Muscle layer of colon (tissue), 2 donors: ENCODE measurements around the gene SLC25A33.

Experiments used
- H3K27ac ChIP-seq: one replicate; pipeline ENCODE4 v1.7.0; 2013; ENCODE audit warnings: low read depth, mild to moderate bottlenecking, low read length, moderate library complexity
- H3K27me3 ChIP-seq, 2 donors: one replicate each; pipeline ENCODE4 v1.7.0; 2013; ENCODE audit warnings: low read length in 2 of 2, mild to moderate bottlenecking in 2 of 2; ENCODE audit not compliant: insufficient read depth in 2 of 2, control insufficient read depth in 1 of 2
- H3K36me3 ChIP-seq: one replicate; pipeline ENCODE4 v1.7.0; 2013; ENCODE audit warnings: mild to moderate bottlenecking, low read length; ENCODE audit not compliant: insufficient read depth
- H3K4me1 ChIP-seq: one replicate; pipeline ENCODE4 v1.7.0; 2013; ENCODE audit warnings: mild to moderate bottlenecking, low read length; ENCODE audit not compliant: insufficient read depth
- H3K4me3 ChIP-seq, 2 donors: one replicate each; pipeline ENCODE4 v1.7.0; 2013; ENCODE audit warnings: low read length in 2 of 2, low read depth in 1 of 2, mild to moderate bottlenecking in 1 of 2, moderate library complexity in 1 of 2
- H3K9ac ChIP-seq: one replicate; pipeline ENCODE4 v1.7.0; 2013; ENCODE audit warnings: low read length
- H3K9me3 ChIP-seq: one replicate; pipeline ENCODE4 v1.7.0; 2013; ENCODE audit warnings: mild to moderate bottlenecking, low read length
- donor health status: abdominal sarcoma.
- donor health status: Adenocarcinoma of cecum.

Gene SLC25A33, protein sequence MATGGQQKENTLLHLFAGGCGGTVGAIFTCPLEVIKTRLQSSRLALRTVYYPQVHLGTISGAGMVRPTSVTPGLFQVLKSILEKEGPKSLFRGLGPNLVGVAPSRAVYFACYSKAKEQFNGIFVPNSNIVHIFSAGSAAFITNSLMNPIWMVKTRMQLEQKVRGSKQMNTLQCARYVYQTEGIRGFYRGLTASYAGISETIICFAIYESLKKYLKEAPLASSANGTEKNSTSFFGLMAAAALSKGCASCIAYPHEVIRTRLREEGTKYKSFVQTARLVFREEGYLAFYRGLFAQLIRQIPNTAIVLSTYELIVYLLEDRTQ

DNA sequence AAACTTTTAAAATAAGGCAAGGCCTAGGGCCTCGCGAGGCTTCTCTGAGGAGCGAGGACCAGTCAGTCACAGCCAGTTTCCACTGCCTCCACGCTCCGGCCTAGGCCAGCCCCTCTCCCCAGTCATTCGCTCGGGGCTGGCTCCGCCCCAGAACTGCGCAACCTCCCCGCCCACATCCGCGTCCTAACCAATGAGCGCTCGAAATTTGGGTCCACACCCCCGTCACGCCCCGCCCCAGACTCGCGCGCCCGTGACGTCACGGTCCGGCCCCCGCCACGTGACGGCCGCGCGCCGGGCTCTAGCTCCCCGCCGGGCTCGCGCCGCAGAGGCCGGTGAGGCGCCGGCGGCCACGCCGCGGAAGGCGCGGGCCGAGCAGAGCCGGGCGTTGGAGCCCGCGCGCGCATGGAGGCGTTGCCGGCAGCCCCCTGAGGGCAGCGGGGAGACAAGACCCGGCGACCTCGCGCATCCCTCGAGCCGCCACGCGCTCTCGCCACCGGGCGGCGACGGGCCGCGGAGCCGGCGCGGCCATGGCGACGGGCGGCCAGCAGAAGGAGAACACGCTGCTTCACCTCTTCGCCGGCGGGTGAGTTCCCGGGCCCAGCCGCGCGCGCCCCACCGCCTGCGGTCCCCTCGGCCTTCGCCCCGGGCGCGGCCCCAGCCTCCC is at the start of gene SLC25A33:
Gene SLC25A33 (plus strand): TSS at position 301 of the 664 bp plus-strand sequence. CDS start 227 bp downstream, at position 528.
- Histone ChIP-seq H3K9ac (peak within 1 kb of the TSS; percentile 53), H3K4me1 (peaks cover 14% of the 10 kb centered on the region), H3K27ac (peak within 1 kb of the TSS; percentile 72), H3K36me3 (no peaks in the 10 kb centered on the region), H3K27me3 (no peaks in the 10 kb centered on the region), H3K4me3 (peak within 1 kb of the TSS; percentile 65 to 76), H3K9me3 (no peaks in the 10 kb centered on the region)

DNA sequence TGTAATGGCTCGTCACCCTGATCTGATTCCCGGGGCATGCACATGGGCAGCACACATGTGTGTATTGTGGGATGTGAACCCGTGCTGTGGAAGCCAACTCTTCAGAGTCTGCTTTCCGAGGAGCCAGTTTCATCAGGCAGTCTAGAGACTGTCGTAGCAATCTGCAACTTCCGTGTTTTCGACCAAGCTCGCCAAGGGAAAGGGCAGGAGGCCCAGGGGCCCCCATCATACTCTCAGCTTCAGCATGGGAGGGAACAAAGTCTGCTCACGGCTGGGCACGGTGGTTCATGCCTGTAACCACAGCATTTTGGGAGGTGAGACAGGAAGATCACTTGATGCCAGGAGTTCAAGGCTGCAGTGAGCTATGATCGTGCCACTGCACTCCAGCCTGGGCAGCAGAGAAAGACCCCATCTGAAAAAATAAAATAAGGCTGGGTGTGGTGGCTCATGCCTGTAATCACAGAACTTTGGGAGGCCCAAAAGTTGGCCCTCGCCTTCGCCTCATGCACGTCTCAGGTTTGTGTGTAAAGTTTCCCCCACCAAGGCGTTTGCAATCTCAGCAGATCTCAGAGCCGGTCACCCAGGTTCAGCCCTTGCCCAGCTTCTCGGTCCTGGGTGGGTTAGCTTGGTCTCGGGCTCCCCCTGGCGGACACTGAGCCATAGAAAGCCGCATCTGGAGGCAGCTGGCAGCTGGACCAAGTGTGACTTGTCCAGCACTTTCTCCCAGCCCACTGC is 48.5 kb upstream of the SLC25A33 start:
- Histone ChIP-seq H3K27me3 (no peaks in the 10 kb centered on the region), H3K9me3 (no peaks in the 10 kb centered on the region), H3K36me3 (no peaks in the 10 kb centered on the region), H3K4me3 (no peak overlapping the region), H3K27ac (no peak overlapping the region), H3K9ac (no peak overlapping the region), H3K4me1 (no peaks in the 10 kb centered on the region)

DNA sequence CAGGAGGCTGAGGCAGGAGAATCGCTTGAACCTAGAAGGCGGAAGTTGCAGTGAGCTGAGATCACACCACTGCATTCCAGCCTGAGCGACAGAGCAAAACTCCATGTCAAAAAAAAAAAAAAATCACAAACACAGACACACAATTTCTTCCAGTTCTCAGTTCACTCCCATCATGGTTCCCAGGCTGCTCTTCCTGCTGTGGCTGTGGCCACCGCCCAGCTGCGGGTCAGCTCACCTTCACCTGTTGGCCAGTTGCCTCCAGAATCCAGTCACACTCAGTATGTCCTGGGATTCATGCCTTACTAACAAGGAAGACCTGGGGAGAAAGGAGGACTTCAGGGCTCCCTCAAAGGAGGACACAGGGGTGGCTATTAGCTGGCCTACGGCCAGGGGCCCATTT is 45.9 kb upstream of the SLC25A33 start:
- Histone ChIP-seq H3K9ac (no peak overlapping the region), H3K27ac (no peak overlapping the region), H3K27me3 (no peaks in the 10 kb centered on the region), H3K4me1 (no peaks in the 10 kb centered on the region), H3K36me3 (no peaks in the 10 kb centered on the region), H3K9me3 (no peaks in the 10 kb centered on the region), H3K4me3 (no peak overlapping the region)

DNA sequence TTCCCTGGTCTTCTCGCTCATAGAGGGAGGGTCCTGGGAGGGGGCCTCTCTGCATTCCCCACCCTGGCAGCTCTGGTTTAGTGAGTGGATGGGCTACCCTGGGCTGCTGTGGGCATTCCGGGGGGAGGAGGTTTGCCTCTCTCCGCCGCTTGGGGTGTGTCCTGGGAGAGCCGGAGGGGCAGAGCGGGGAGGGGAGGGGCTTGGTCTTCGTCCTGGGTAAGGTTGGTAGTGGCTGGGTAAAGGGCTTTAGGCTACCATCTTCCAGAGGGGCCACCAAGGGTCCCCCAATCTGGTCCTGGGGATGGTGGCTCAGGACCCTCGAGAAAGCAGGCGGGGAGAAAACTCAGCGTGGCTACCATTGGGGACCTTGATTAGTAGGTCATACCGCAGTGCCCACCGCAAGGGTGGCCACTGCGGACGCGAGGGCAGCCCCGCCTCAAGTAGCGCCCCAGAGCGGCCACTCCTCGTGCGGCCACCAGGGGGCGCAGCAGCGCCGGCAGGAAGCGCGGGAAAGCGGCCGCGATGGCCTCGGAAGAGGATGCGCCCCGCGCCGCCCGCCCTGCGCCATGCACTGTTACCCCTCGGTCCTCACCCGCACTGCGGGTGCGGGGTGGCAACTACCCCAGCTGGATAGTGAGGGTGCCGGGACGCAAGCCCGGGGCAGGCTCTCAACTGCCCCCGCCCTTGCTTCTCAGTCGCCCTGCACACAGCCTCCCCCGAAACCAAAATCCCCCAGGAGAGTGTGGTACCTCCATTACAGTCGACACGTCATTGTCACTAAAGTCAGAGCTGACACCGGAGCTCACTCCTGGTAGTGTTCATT is 44.1 kb upstream of the SLC25A33 start:
- H3K9me3 ChIP-seq = no peaks in the 10 kb centered on the region
- no peak overlapping the region for H3K27ac ChIP-seq
- H3K4me1 ChIP-seq = no peaks in the 10 kb centered on the region
- H3K9ac ChIP-seq = no peak overlapping the region
- no peaks in the 10 kb centered on the region for H3K36me3 ChIP-seq
- peak overlapping the region; percentile 49 to 56 for H3K4me3 ChIP-seq
- H3K27me3 ChIP-seq = no peaks in the 10 kb centered on the region

DNA sequence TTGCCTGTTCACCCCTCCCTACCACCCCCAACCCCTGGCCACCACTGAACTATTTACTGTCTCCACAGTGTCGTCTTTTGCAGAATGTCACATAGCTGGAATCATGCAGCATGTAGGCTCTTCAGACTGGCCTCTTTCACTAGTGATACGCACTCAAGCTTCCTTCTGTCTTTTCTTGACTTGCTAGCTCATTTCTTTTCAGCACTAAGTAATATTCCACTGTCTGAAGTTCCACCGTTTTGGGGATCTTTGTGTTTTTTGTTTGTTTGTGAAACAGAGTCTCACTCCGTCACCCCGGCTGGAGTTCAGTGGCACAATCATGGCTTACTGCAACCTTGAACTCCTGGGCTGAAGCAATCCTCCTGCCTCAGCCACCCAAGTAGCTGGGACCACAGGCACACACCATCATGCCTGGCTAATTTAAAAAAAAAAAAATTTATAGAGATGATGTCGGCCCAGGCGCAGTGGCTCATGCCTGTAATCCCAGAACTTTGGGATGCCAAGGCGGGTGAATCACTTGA is 43.4 kb upstream of the SLC25A33 start:
- Histone ChIP-seq H3K9me3 (no peaks in the 10 kb centered on the region), H3K27me3 (no peaks in the 10 kb centered on the region), H3K9ac (no peak overlapping the region), H3K4me3 (peak overlapping the region in 1 of 2 donors; percentile 56), H3K27ac (no peak overlapping the region), H3K36me3 (no peaks in the 10 kb centered on the region), H3K4me1 (no peaks in the 10 kb centered on the region)

DNA sequence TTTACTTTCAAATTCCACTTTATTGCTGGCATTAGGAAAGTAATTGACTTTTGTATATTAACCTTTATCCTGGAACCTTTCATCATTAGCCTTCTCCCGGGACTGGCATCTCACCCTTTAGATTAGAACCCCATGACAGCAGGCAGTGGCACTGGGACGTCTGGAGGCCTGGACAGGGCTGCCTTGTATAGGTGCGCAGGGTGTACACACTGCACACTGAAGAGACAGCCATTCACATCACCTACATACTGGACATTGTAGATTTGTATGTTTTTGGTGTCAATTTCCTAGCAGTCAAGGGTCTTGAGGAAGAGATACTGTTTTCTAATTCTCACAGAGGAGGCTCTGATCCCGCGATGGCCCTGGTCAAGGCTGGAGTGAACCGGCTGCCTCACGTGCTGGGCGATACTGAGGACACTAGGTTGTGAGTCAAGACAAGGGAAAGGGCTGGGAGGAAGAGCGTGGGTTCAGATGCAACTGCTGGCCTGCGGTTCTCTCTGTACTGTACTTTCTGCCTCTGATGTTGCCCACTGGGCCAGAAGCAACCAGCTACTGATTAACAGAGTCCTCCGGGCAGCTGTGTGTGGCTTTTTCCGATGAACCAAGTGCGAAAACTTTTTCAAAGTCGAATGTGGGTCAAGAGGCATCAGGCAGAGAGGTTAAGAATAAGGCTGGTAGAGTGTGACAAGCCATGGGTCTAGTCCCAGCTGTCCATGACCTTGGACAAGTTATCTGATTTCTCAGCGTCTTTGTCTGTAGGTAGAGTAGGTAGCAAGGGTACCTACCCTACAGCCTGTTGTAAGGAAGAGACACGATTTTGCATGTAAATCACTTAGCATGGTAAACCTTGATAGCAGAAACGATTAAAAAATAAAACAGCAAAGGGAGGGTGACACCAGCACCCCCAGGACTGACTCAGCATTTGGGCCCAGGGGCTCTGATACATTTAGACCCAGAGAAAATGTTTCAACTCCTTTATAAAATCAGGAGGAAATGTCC is 38.2 kb upstream of the SLC25A33 start:
- H3K27ac ChIP-seq = no peak overlapping the region
- no peaks in the 10 kb centered on the region for H3K4me1 ChIP-seq
- no peaks in the 10 kb centered on the region for H3K9me3 ChIP-seq
- no peaks in the 10 kb centered on the region for H3K27me3 ChIP-seq
- no peaks in the 10 kb centered on the region for H3K36me3 ChIP-seq
- H3K9ac ChIP-seq = no peak overlapping the region
- no peak overlapping the region for H3K4me3 ChIP-seq

DNA sequence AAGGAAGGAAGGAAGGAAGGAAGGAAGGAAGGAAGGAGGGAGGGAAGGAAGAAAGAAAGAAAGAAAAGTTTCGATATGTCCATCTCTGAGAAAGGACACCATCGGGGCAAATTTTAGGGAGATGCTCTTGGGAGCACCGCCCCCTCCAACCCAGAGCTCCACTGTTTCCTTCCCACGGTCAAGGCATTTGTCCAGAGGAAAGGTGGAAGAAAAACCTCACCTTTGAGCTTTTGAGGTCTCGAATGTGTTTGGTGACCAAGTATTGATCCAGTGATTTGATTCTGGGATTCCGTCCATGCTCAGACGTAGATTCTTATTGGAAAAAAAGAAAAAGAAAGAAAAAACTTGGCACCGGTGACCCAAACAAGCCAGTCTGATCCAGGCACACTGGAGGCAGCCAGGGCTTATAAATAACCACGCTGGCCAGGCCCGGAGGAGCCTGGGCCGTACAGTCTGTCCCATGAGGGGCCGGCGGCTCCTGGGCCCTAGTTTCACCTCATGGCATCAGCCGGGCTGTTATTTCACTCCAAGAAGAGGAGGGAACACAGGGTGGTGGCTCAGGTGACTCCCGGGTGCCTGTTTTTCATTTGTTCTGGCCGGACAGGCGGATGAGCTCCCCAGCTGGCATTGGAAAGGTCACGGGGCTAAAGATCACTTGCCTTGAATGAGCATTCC is 36.1 kb upstream of the SLC25A33 start:
- H3K27ac ChIP-seq = no peak overlapping the region
- H3K4me1 ChIP-seq = no peaks in the 10 kb centered on the region
- H3K36me3 ChIP-seq = no peaks in the 10 kb centered on the region
- H3K9me3 ChIP-seq = no peaks in the 10 kb centered on the region
- no peak overlapping the region for H3K9ac ChIP-seq
- no peak overlapping the region for H3K4me3 ChIP-seq
- no peaks in the 10 kb centered on the region for H3K27me3 ChIP-seq

DNA sequence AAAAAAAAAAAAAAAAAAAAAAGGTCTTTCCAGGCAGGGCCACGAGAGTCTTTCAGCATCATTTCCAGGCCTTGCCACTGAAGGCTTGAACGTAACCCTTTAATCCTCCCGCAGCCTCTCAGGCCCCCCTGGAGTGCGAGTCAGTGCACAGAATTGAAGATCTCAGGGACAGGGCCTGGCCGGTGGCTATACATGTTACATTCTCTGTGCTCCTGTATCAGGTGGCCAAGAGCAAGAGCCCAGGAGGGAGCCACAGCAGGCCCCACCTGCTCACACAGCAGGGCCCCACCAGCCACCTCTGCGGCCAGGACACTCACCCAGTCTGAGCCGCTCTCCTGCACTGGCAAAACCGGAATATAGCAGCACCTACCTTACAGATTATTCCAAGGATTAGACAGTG is 34.1 kb upstream of the SLC25A33 start:
- H3K36me3 ChIP-seq = no peaks in the 10 kb centered on the region
- no peak overlapping the region for H3K4me3 ChIP-seq
- H3K9me3 ChIP-seq = no peaks in the 10 kb centered on the region
- H3K9ac ChIP-seq = no peak overlapping the region
- no peaks in the 10 kb centered on the region for H3K4me1 ChIP-seq
- H3K27me3 ChIP-seq = no peaks in the 10 kb centered on the region
- no peak overlapping the region for H3K27ac ChIP-seq

DNA sequence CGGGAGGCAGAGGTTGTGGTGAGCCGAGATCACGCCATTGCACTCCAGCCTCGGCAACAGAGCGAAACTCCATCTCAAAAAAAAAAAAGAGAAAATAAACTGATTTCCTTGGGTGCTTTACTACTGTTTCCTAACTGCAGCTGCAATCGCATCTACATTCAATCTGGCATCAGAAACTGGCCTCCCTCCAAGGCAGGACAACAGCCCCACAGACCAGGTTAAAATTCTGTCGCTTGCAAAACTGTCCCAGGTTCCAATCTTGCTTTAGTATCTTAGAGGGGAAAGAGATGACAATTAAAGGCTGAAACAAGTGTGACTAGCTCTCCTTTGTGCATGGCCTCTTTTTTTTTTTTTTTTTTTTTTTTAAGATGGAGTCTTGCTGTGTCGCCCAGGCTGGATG is 32.4 kb upstream of the SLC25A33 start:
- Histone ChIP-seq H3K9me3 (no peaks in the 10 kb centered on the region), H3K4me3 (no peak overlapping the region), H3K36me3 (no peaks in the 10 kb centered on the region), H3K9ac (no peak overlapping the region), H3K27ac (no peak overlapping the region), H3K4me1 (no peaks in the 10 kb centered on the region), H3K27me3 (no peaks in the 10 kb centered on the region)

DNA sequence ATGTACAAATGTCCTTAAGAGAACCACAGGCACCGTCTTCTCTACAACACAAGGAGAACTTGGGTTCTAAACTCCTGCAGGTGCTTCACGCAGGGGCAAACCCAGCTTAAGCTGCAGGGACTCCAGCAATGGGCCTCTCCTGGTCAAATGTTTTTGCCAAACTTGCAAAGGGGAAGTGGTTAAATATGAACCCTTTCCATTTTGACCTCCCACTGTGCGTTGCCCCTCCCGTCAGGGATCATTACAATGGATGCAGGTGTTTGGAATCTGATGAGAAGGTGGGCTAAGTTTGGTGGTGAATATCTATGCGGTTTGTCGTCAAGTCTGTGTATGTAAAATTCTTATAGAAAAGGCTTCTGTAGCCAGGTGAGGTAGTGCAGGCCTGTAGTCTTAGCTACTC is 29.1 kb upstream of the SLC25A33 start:
- Histone ChIP-seq H3K4me3 (no peak overlapping the region), H3K4me1 (no peaks in the 10 kb centered on the region), H3K9me3 (no peaks in the 10 kb centered on the region), H3K36me3 (no peaks in the 10 kb centered on the region), H3K27ac (no peak overlapping the region), H3K27me3 (no peaks in the 10 kb centered on the region), H3K9ac (no peak overlapping the region)
